Thoracic aorta (tissue), 2 donors: ENCODE data around the gene KCNIP4. TPM values are rescaled to one million over a fixed set of nuclear protein-coding genes. Genes with fewer than 3 reads are reported as not detected.
A peak's percentile ranks its signal among the peaks of the same experiment; 100 is the strongest.

Experiments
- ATAC-seq: fragments of 150-250 bp; one replicate; pipeline ENCODE4 v1.8.0; 2017; ENCODE audit warnings: low read depth; ENCODE audit not compliant: insufficient number of reproducible peaks, low FRiP score
- DNase-seq: peaks from one replicate; pipeline ENCODE4 v3.0.0-alpha.2; 2020; ENCODE audit warnings: low spot score
- H3K27ac ChIP-seq, 2 donors: fragments of 200-600 bp; sonication (generic); 1 replicate in 1 of 2; 2 replicates in 1 of 2; pipeline ENCODE4 v1.5.1; 2016; ENCODE audit warnings: mild to moderate bottlenecking in 2 of 2, moderate library complexity in 2 of 2
- H3K27me3 ChIP-seq: fragments of 200-600 bp; sonication (generic); replicated peaks from 2 replicates; pipeline ENCODE4 v1.6.0; 2016; ENCODE audit warnings: mild to moderate bottlenecking; ENCODE audit not compliant: insufficient read depth
- H3K36me3 ChIP-seq: fragments of 200-600 bp; sonication (generic); one replicate; pipeline ENCODE4 v1.5.1; 2016
- H3K4me1 ChIP-seq, 2 donors: fragments of 200-600 bp; sonication (generic); 1 replicate in 1 of 2; 2 replicates in 1 of 2; pipeline versions ENCODE4 v1.5.1 to v1.6.0; 2016; ENCODE audit warnings: low read depth in 2 of 2, mild to moderate bottlenecking in 1 of 2; ENCODE audit not compliant: control insufficient read depth in 1 of 2
- H3K4me3 ChIP-seq: fragments of 200-600 bp; sonication (generic); 2 replicates; pipeline ENCODE4 v1.5.1; 2016; ENCODE audit warnings: mild to moderate bottlenecking
- H3K9me3 ChIP-seq: fragments of 200-600 bp; sonication (generic); 2 replicates; pipeline ENCODE4 v1.5.1; 2016
- CTCF ChIP-seq: fragments of 200-600 bp; sonication (generic); IDR thresholded peaks from one replicate; pipeline ENCODE4 v1.5.1; 2019; ENCODE audit warnings: antibody characterized with exemption
- total RNA-seq, 2 donors: library from RNA; depleted of rRNA; stranded (reverse); fragments of >200 nt; gene quantifications; one replicate each; pipeline versions ENCODE4 v1.1.0 to v1.2.3, GENCODE V29; 2016

KCNIP4 gene
- total RNA-seq, 2 donors from 2014 or later, result not detected

- H3K4me1 ChIP-seq, result no peaks in the 10 kb centered on the region
- ATAC-seq (no peak), DNase-seq (no peak)
- TF ChIP-seq CTCF, result no peak
- no peaks in the 10 kb centered on the region for H3K9me3 ChIP-seq
- H3K4me3 ChIP-seq, result no peak overlapping the region
- H3K27me3 ChIP-seq, result no peaks in the 10 kb centered on the region
- no peaks in the 10 kb centered on the region for H3K36me3 ChIP-seq
- no peak overlapping the region for H3K27ac ChIP-seq
Observed at GRCh38 chr4:21802406-21802805, 146.2 kb downstream of the KCNIP4 start.

GRCh38 chr4:21801661-21802385, 146.7 kb downstream of the KCNIP4 start:
- TF ChIP-seq CTCF, result no peak

GRCh38 chr4:21795091-21795490, 153.5 kb downstream of the KCNIP4 start:
- Histone ChIP-seq H3K9me3 (no peaks in the 10 kb centered on the region), H3K4me3 (no peak overlapping the region), H3K27ac (no peak overlapping the region), H3K4me1 (no peaks in the 10 kb centered on the region), H3K36me3 (no peaks in the 10 kb centered on the region), H3K27me3 (no peaks in the 10 kb centered on the region)
- no peak for DNase-seq
- no peak for TF ChIP-seq CTCF
- ATAC-seq, result no peak

More at GRCh38 chr4:21801661-21802385, 146.7 kb downstream of the KCNIP4 start:
- Histone ChIP-seq H3K9me3 (no peaks in the 10 kb centered on the region), H3K4me3 (no peak overlapping the region), H3K27me3 (no peaks in the 10 kb centered on the region), H3K36me3 (no peaks in the 10 kb centered on the region), H3K4me1 (no peaks in the 10 kb centered on the region), H3K27ac (no peak overlapping the region)
- DNase-seq (no peak), ATAC-seq (no peak)

- TF ChIP-seq CTCF, result no peak
Observed at GRCh38 chr4:21792736-21793135, 155.8 kb downstream of the KCNIP4 start.

GRCh38 chr4:21790438-21791029, 158.0 kb downstream of the KCNIP4 start:
- Histone ChIP-seq H3K4me1 (no peaks in the 10 kb centered on the region), H3K27ac (no peak overlapping the region), H3K27me3 (no peaks in the 10 kb centered on the region), H3K36me3 (no peaks in the 10 kb centered on the region), H3K9me3 (no peaks in the 10 kb centered on the region), H3K4me3 (no peak overlapping the region)
- TF ChIP-seq CTCF, result peak; percentile 32
- ATAC-seq (no peak), DNase-seq (no peak)

More at GRCh38 chr4:21792736-21793135, 155.8 kb downstream of the KCNIP4 start:
- H3K36me3 ChIP-seq, result no peaks in the 10 kb centered on the region
- DNase-seq (no peak), ATAC-seq (peak; percentile 39)
- no peaks in the 10 kb centered on the region for H3K4me1 ChIP-seq
- H3K27me3 ChIP-seq, result no peaks in the 10 kb centered on the region
- H3K9me3 ChIP-seq, result no peaks in the 10 kb centered on the region
- H3K27ac ChIP-seq, result no peak overlapping the region
- no peak overlapping the region for H3K4me3 ChIP-seq
